GM20000 (cell line): Measurements from ENCODE around the gene RSF1.
"Not testable (repeated sequence)": the region's sequence is repeated elsewhere in the genome, so short reads cannot be mapped to it uniquely, and the experiment has no call there.

Source experiments
- DNase-seq: peaks from one replicate; pipeline ENCODE4 v3.0.0; 2012; ENCODE audit warnings: low spot score
- CTCF ChIP-seq: IDR thresholded peaks from 2 replicates; pipeline ENCODE4 v1.5.1; 2012; ENCODE audit warnings: mild to moderate bottlenecking, control low read depth; ENCODE audit errors: extremely low read depth, missing control alignments

Gene RSF1

GRCh38 chr11:77647654-77648305, 172.7 kb downstream of the RSF1 start:
- no peak for DNase-seq
- no peak for TF ChIP-seq CTCF

GRCh38 chr11:77644887-77645286, 175.6 kb downstream of the RSF1 start:
- no peak for DNase-seq
- TF ChIP-seq CTCF = no peak

GRCh38 chr11:77642228-77642627, 178.3 kb downstream of the RSF1 start:
- TF ChIP-seq CTCF = no peak
- DNase-seq = no peak

- peak; percentile 82 for DNase-seq
- TF ChIP-seq CTCF = no peak
Observed at GRCh38 chr11:77637345-77638165, 183.0 kb downstream of the RSF1 start, which contains the start of gene CLNS1A. Gene CLNS1A (minus strand): TSS chr11:77637794. CDS start chr11:77637714, 80 bp downstream.

GRCh38 chr11:77636731-77637344, 183.7 kb downstream of the RSF1 start:
- DNase-seq = no peak
- TF ChIP-seq CTCF = no peak

- DNase-seq = not testable (repeated sequence)
Observed at GRCh38 chr11:77633926-77634325, 186.6 kb downstream of the RSF1 start.

GRCh38 chr11:77630157-77630710, 190.3 kb downstream of the RSF1 start:
- DNase-seq = no peak
- no peak for TF ChIP-seq CTCF
